IMR-90 (cell line): Measurements from ENCODE around the gene FMN2. TPM values are rescaled to one million over a fixed set of nuclear protein-coding genes. Genes with fewer than 3 reads are reported as not detected.

Source experiments
- ATAC-seq: fragments of 200-7000 bp; cut with Tn5 transposase; 2 replicates; pipeline ENCODE4 v1.9.1; 2020; ENCODE audit warnings: low read depth, mild to moderate bottlenecking, moderate library complexity
- BruUV-seq: library from RNA; stranded (reverse); fragments of 400-500 nt; replicated peaks from 2 replicates; lab custom pipeline; 2021; lab: Mats Ljungman, UMichigan
- CTCF ChIA-PET: fragments of 300-600 bp; formaldehyde crosslinking; extraction: SDS; loops from one replicate; lab custom pipeline; 2021; ENCODE audit warnings: antibody characterized with exemption; lab: Yijun Ruan, JAX
- POLR2A ChIA-PET: fragments of 300-600 bp; sonication (Branson Sonifier 250); formaldehyde crosslinking; loops from one replicate; lab custom pipeline; 2022; ENCODE audit warnings: antibody characterized with exemption; ENCODE audit not compliant: unreplicated experiment; lab: Charles Lee
- DNase-seq: peaks from one replicate; pipeline ENCODE4 v3.0.0; 2013
- H2AFZ ChIP-seq: replicated peaks from 2 replicates; pipeline ENCODE3; 2013; ENCODE audit warnings: low read length, mild to moderate bottlenecking; ENCODE audit not compliant: poor library complexity
- H2AK5ac ChIP-seq: 2 replicates; pipeline ENCODE4 v1.6.1; 2013; ENCODE audit warnings: low read depth, low read length, inconsistent platforms
- H2AK9ac ChIP-seq: replicated peaks from 2 replicates; pipeline ENCODE3; 2013; ENCODE audit warnings: mild to moderate bottlenecking, low read depth, low read length, moderate library complexity; ENCODE audit not compliant: poor library complexity
- H2BK120ac ChIP-seq: 2 replicates; pipeline ENCODE4 v1.6.1; 2013; ENCODE audit warnings: low read depth, low read length, inconsistent platforms
- H2BK15ac ChIP-seq: 3 replicates; pipeline ENCODE4 v1.6.1; 2013; ENCODE audit warnings: low read depth, low read length, inconsistent platforms
- H2BK20ac ChIP-seq: 2 replicates; pipeline ENCODE4 v1.6.1; 2013; ENCODE audit warnings: low read depth, mild to moderate bottlenecking, inconsistent platforms, low read length, moderate library complexity
- H2BK5ac ChIP-seq: 2 replicates; pipeline ENCODE4 v1.6.1; 2013; ENCODE audit warnings: mild to moderate bottlenecking, low read depth, low read length, inconsistent platforms; ENCODE audit not compliant: poor library complexity, severe bottlenecking
- H3K14ac ChIP-seq: replicated peaks from 2 replicates; pipeline ENCODE4 v1.6.1; 2013; ENCODE audit warnings: low read depth, low read length, inconsistent platforms
- H3K18ac ChIP-seq: 2 replicates; pipeline ENCODE4 v1.6.1; 2013; ENCODE audit warnings: low read depth, low read length, control low read depth
- H3K23ac ChIP-seq: 2 replicates; pipeline ENCODE4 v1.6.1; 2013; ENCODE audit warnings: low read depth, low read length, inconsistent platforms
- H3K27ac ChIP-seq: 2 replicates; pipeline ENCODE4 v1.5.1; 2013; ENCODE audit warnings: mild to moderate bottlenecking, control low read depth, low read length; ENCODE audit not compliant: insufficient read depth
- H3K27me3 ChIP-seq: 2 replicates; pipeline ENCODE4 v1.6.1; 2013; ENCODE audit warnings: low read length; ENCODE audit not compliant: control insufficient read depth, insufficient read depth
- H3K36me3 ChIP-seq: 2 replicates; pipeline ENCODE4 v1.6.1; 2013; ENCODE audit warnings: low read length, mixed read lengths; ENCODE audit not compliant: control insufficient read depth, insufficient read depth
- H3K4ac ChIP-seq: 2 replicates; pipeline ENCODE4 v1.6.1; 2013; ENCODE audit warnings: low read depth, low read length, inconsistent platforms
- H3K4me1 ChIP-seq: 2 replicates; pipeline ENCODE4 v1.6.1; 2013; ENCODE audit warnings: low read length, mixed read lengths; ENCODE audit not compliant: control insufficient read depth, insufficient read depth
- H3K4me2 ChIP-seq: 2 replicates; pipeline ENCODE4 v1.6.1; 2013; ENCODE audit warnings: low read depth, mild to moderate bottlenecking, control low read depth, low read length, moderate library complexity
- H3K4me3 ChIP-seq: 2 replicates; pipeline ENCODE4 v1.5.1; 2013; ENCODE audit warnings: low read depth, mild to moderate bottlenecking, control low read depth, low read length, moderate library complexity; ENCODE audit not compliant: insufficient read depth
- H3K56ac ChIP-seq: 2 replicates; pipeline ENCODE4 v1.6.1; 2013; ENCODE audit warnings: low read length, inconsistent platforms; ENCODE audit not compliant: insufficient read depth; ENCODE audit errors: extremely low read depth
- H3K79me1 ChIP-seq, 2 experiments: 2 replicates each; pipeline ENCODE4 v1.6.1; 2013; ENCODE audit warnings: low read length in 2 of 2, inconsistent platforms in 1 of 2, low read depth in 1 of 2
- H3K9ac ChIP-seq: 2 replicates; pipeline ENCODE4 v1.6.1; 2013; ENCODE audit warnings: low read depth, low read length, control low read depth
- H3K9me1 ChIP-seq: 2 replicates; pipeline ENCODE4 v1.6.1; 2013; ENCODE audit warnings: low read length, inconsistent platforms; ENCODE audit not compliant: insufficient read depth
- H3K9me3 ChIP-seq: 2 replicates; pipeline ENCODE4 v1.6.1; 2013; ENCODE audit warnings: low read length; ENCODE audit not compliant: control insufficient read depth, insufficient read depth
- H4K20me1 ChIP-seq: 2 replicates; pipeline ENCODE4 v1.6.1; 2013; ENCODE audit warnings: low read length, inconsistent platforms; ENCODE audit not compliant: insufficient read depth
- H4K5ac ChIP-seq: 2 replicates; pipeline ENCODE4 v1.6.1; 2013; ENCODE audit warnings: mild to moderate bottlenecking, low read depth, low read length, control low read depth
- H4K8ac ChIP-seq, 2 experiments: 2 replicates each; pipeline ENCODE4 v1.6.1; 2013; ENCODE audit warnings: low read depth in 2 of 2, low read length in 2 of 2, control low read depth in 1 of 2, inconsistent platforms in 1 of 2
- H4K91ac ChIP-seq: 2 replicates; pipeline ENCODE4 v1.6.1; 2013; ENCODE audit warnings: low read depth, low read length, inconsistent platforms; ENCODE audit not compliant: insufficient read depth
- FOS ChIP-seq: fragments of 150-350 bp; IDR thresholded peaks from 2 replicates; pipeline ENCODE4 v1.6.1; 2016; ENCODE audit warnings: low read depth, low read length
- MAFK ChIP-seq: IDR thresholded peaks from 2 replicates; pipeline ENCODE4 v1.6.1; 2012; ENCODE audit warnings: low read depth, low read length, improper control_type of control experiment
- WGBS, 2 experiments: methylation state at CpG; one replicate each; pipeline versions ENCODE4 v1.1.5 to v1.1.7; 2013; ENCODE audit warnings: missing lambda C conversion rate in 2 of 2; ENCODE audit not compliant: insufficient read length in 1 of 2; ENCODE audit errors: extremely low coverage in 2 of 2; 5-methylcytosine and 5-hydroxymethylcytosine counted together
- dilution Hi-C: fragments of 300-500 bp; cut with HindIII; formaldehyde crosslinking; loops from one replicate; pipeline ENCODE4 v1.14.3; 2018; ENCODE audit warnings: low sequenced_read_pairs; ENCODE audit not compliant: unreplicated experiment
- in situ Hi-C: fragments of 300-500 bp; cut with MboI; formaldehyde crosslinking; loops from 3 replicates; pipeline ENCODE4 v1.14.3; 2019; ENCODE audit warnings: low sequenced_read_pairs, inconsistent platforms, mixed read lengths
- intact Hi-C: fragments of 100-400 bp; cut with micrococcal nuclease; formaldehyde crosslinking; loops from 2 replicates; pipeline ENCODE4 v1.10.0; 2022
- polyA plus RNA-seq, 3 experiments: library from polyadenylated mRNA; depleted of rRNA; stranded (reverse); fragments of >200 nt; gene quantifications; 2 replicates each; pipeline ENCODE4 v1.2.3, GENCODE V29; 2012; ENCODE audit warnings: low replicate concordance in 1 of 3
- total RNA-seq: library from RNA; depleted of rRNA; stranded (reverse); fragments of >200 nt; gene quantifications from 2 replicates; pipeline ENCODE4 v1.2.3, GENCODE V29; 2012

FMN2 gene
- total and polyA plus RNA-seq, 2 of the 4 experiments (the other 2 are of a cell fraction) = 29.0 to 35.8 TPM

DNA sequence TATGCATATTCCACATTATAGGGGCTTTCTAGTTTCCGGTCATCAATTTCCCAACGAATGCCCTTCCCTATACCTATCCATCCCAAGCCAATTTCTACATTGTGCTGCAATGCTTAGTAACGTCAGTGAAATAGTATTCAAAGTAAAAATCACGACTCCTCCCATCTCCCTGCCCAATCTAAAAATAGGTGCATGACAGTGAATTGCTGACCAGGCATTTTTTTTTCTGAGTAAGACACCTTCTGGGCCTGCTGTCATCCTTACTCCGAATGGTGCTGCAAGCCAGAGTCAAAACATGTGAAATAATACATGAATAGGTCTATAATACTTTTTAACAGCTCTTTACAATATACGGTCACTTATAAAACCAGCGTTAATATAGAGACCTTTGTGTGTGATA, 400.1 kb downstream of the FMN2 start:
- Histone ChIP-seq H4K91ac (no peak overlapping the region), H3K4me2 (no peak overlapping the region), H3K18ac (no peak overlapping the region), H3K4me1 (peaks cover 3% of the 10 kb centered on the region), H2AFZ (no peak overlapping the region), H3K23ac (no peak overlapping the region), H4K8ac (peak overlapping the region in 1 of 2 experiments; percentile 51; a peak in 1 of 4 replicates), H2AK5ac (no peak overlapping the region), H3K27ac (no peak overlapping the region), H2BK20ac (peak overlapping the region; percentile 27; the same call in 1 of the 2 replicates), H2BK120ac (peak overlapping the region; percentile 20; the same call in 1 of the 2 replicates), H3K4me3 (no peak overlapping the region), H3K36me3 (no peaks in the 10 kb centered on the region; the same call in 1 of the 2 replicates), H2BK15ac (no peak overlapping the region; the same call in 2 of the 3 replicates), H3K9me3 (no peaks in the 10 kb centered on the region), H3K9ac (no peak overlapping the region), H3K56ac (no peak overlapping the region), H3K14ac (no peak overlapping the region), H2AK9ac (no peak overlapping the region), H3K79me1 (peaks cover 0 to 26% of the 10 kb centered on the region in 2 experiments; a peak in 2 of 4 replicates), H3K4ac (peak overlapping the region; percentile 4; the same call in 1 of the 2 replicates), H4K20me1 (no peaks in the 10 kb centered on the region), H4K5ac (no peak overlapping the region), H3K27me3 (no peaks in the 10 kb centered on the region), H2BK5ac (peak overlapping the region; percentile 50), H3K9me1 (peaks cover 7% of the 10 kb centered on the region)
- intact Hi-C loops (no loop called here), in situ Hi-C loops (no loop called here), dilution Hi-C loops (no loop called here)
- DNase-seq = no peak
- CTCF ChIA-PET = no interaction called here
- POLR2A ChIA-PET = no interaction called here
- ATAC-seq = no peak
- TF ChIP-seq FOS = no peak
- peak; percentile 99 for TF ChIP-seq MAFK
- no TSS peak for BruUV-seq
- no CpG with 5 or more reads among the region's 7 CpGs for WGBS, 2 experiments
